ENCODE data around the gene GOLGA6L25. TPM values are rescaled to one million over a fixed set of nuclear protein-coding genes. Genes with fewer than 3 reads are reported as not detected.

Gene GOLGA6L25, protein sequence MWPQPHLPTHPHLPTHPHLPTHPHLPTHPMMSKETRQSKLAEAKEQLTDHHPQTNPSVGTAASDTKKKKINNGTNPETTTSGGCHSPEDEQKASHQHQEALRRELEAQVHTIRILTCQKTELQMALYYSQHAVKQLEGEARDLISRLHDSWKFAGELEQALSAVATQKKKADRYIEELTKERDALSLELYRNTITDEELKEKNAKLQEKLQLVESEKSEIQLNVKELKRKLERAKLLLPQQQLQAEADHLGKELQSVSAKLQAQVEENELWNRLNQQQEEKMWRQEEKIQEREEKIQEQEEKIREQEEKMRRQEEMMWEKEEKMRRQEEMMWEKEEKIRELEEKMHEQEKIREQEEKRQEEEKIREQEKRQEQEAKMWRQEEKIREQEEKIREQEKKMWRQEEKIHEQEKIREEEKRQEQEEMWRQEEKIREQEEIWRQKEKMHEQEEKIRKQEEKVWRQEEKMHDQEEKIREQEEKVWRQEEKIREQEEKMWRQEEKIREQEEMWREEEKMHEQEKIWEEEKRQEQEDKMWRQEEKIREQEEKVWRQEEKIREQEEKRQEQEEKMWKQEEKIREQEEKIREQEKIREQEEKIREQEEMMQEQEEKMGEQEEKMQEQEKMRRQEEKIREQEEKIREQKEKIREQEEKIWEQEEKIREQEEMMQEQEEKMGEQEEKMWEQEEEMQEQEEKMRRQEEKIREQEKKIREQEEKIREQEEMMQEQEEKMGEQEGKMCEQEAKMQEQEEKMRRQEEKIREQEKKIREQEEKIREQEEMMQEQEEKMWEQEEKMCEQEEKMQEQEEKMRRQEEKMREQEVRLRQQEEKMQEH
- not detected in 2 replicates for total RNA-seq

DNA sequence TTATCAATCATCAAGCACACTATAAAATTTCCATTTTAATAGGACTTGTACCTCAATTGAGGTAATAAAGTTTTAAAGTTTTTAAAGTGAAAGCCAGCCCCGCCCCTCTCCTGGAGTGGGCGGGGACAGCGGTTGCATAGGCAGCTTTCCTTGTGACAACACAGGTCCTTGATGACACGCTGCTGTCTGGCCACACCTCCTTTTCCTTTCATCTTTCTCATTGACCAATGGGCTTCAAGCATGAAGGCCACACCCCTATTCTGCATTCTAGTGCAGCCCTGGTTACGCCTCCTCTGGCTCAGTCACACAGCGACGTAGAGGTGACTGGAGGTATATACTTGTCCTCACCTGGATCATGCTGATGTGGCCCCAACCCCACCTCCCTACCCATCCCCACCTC is at the start of gene GOLGA6L25:
Gene GOLGA6L25 (plus strand): TSS at position 301 of the 400 bp plus-strand sequence. CDS start 61 bp downstream, at position 362.

DNA sequence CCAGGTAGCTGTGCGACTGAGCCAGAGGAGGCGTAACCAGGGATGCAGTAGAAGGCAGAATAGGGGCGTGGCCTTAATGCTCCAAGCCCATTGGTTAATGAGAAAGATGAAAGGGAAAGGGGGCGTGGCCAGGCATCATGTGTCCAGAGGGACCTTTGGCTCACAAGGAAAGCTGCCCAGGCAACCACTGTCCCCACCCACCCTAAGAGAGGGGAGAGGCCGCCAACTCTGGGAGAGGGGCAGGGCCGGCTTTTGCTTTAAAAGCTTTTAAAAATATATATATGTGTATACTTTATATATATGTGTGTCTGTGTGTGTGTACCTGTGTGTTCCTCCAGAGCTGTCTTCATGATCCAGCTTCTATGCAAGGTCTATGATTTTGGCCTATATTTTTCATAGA is 20.4 kb upstream of the GOLGA6L25 start, which contains the start of gene GOLGA8G:
Gene GOLGA8G (minus strand): TSS at position 18 of the 400 bp plus-strand sequence. CDS start 62 bp downstream, outside the sequence.

Other genes starting within 250 kb of the GOLGA6L25 start
- gene HERC2, start 231.4 kb upstream of the GOLGA6L25 start, total RNA-seq = 16.6 and 24.6 TPM in 2 replicates
- gene GOLGA6L24, start 195.5 kb upstream of the GOLGA6L25 start, total RNA-seq = not detected in 2 replicates
- not detected in 2 replicates for gene GOLGA8F, start 174.9 kb upstream of the GOLGA6L25 start, total RNA-seq
- not detected in 2 replicates for gene GOLGA8G, start 20.6 kb upstream of the GOLGA6L25 start, total RNA-seq
- gene GOLGA8M, start 158.9 kb downstream of the GOLGA6L25 start, total RNA-seq = 0.09 and 1.8 TPM in 2 replicates

Data from pericardium fibroblast (primary cell).